ENCODE measurements around the gene EXOC3L2. TPM values are rescaled to one million over a fixed set of nuclear protein-coding genes. Genes with fewer than 3 reads are reported as not detected.

EXOC3L2 gene
- total RNA-seq, 1 donor from 2014 or later, result 5.5 TPM

- H3K27ac Mint-ChIP-seq (ENCODE audit: unreplicated experiment), result no peak overlapping the region
- TF ChIP-seq CTCF (IDR thresholded peaks at IDR 0.05; ENCODE audit: unreplicated experiment), result no peak
- H3K4me1 Mint-ChIP-seq (ENCODE audit: unreplicated experiment), result peaks cover 3% of the 10 kb centered on the region
- H3K4me3 Mint-ChIP-seq (ENCODE audit: unreplicated experiment), result no peak overlapping the region
- H3K36me3 Mint-ChIP-seq (ENCODE audit: low read depth, unreplicated experiment), result peaks cover 22% of the 10 kb centered on the region
- H3K9me3 Mint-ChIP-seq (ENCODE audit: unreplicated experiment), result no peaks in the 10 kb centered on the region
- H3K27me3 Mint-ChIP-seq (ENCODE audit: unreplicated experiment), result peaks cover 1% of the 10 kb centered on the region
- no peak for DNase-seq (ENCODE audit: low spot score)
These were observed 13.7 kb upstream of the EXOC3L2 start for GRCh38 chr19:45258862-45259261.

- DNase-seq (ENCODE audit: low spot score), result no peak
- TF ChIP-seq CTCF (IDR thresholded peaks at IDR 0.05; ENCODE audit: unreplicated experiment), result no peak
- Mint-ChIP-seq H3K27ac (ENCODE audit: unreplicated experiment) (no peak overlapping the region), H3K9me3 (ENCODE audit: unreplicated experiment) (no peaks in the 10 kb centered on the region), H3K27me3 (ENCODE audit: unreplicated experiment) (peaks cover 6% of the 10 kb centered on the region), H3K36me3 (ENCODE audit: low read depth, unreplicated experiment) (peaks cover 24% of the 10 kb centered on the region), H3K4me1 (ENCODE audit: unreplicated experiment) (peaks cover 20% of the 10 kb centered on the region), H3K4me3 (ENCODE audit: unreplicated experiment) (no peak overlapping the region)
These were observed 11.6 kb upstream of the EXOC3L2 start for GRCh38 chr19:45256836-45257235.

DNA sequence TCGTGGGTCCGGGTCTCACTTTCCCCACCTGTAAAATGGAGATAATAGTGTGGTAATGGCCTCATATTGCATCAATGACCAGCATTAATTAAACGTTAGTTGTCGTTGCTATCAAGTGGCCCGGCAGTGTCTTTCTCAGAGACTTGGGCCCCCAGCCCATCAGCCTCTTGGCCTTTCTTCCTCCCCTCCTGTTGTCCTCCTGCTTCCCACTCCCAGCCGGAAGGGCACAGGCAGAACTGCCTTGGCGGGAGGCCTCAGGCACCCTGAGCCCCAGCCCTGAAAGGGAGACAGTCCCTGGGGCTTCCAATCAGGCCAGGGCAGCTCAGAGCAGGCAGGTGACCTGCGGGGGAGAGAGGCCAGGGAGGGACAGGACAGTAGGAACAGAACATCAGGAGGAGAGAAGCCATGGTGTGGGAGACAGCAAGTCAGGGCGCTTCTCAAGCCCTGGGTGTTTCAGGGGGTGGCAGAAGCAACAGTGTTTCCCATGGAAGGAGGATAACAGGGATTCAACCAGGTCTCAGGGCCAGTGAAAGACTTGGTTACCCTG, 10.5 kb upstream of the EXOC3L2 start:
- H3K9me3 Mint-ChIP-seq (ENCODE audit: unreplicated experiment), result no peaks in the 10 kb centered on the region
- H3K27ac Mint-ChIP-seq (ENCODE audit: unreplicated experiment), result peak overlapping the region; percentile 26
- DNase-seq (ENCODE audit: low spot score), result no peak
- peaks cover 8% of the 10 kb centered on the region for H3K27me3 Mint-ChIP-seq (ENCODE audit: unreplicated experiment)
- H3K4me1 Mint-ChIP-seq (ENCODE audit: unreplicated experiment), result peaks cover 22% of the 10 kb centered on the region
- H3K36me3 Mint-ChIP-seq (ENCODE audit: low read depth, unreplicated experiment), result peaks cover 21% of the 10 kb centered on the region
- no peak overlapping the region for H3K4me3 Mint-ChIP-seq (ENCODE audit: unreplicated experiment)
- TF ChIP-seq CTCF (IDR thresholded peaks at IDR 0.05; ENCODE audit: unreplicated experiment), result no peak

GRCh38 chr19:45254044-45254531, 8.9 kb upstream of the EXOC3L2 start:
- Mint-ChIP-seq H3K27ac (ENCODE audit: unreplicated experiment) (peak overlapping the region; percentile 75), H3K9me3 (ENCODE audit: unreplicated experiment) (no peaks in the 10 kb centered on the region), H3K36me3 (ENCODE audit: low read depth, unreplicated experiment) (peaks cover 22% of the 10 kb centered on the region), H3K4me1 (ENCODE audit: unreplicated experiment) (peaks cover 23% of the 10 kb centered on the region), H3K4me3 (ENCODE audit: unreplicated experiment) (peak overlapping the region; percentile 74), H3K27me3 (ENCODE audit: unreplicated experiment) (peaks cover 8% of the 10 kb centered on the region)
- TF ChIP-seq CTCF (IDR thresholded peaks at IDR 0.05; ENCODE audit: unreplicated experiment), result peak; percentile 59
- no peak for DNase-seq (ENCODE audit: low spot score)

DNA sequence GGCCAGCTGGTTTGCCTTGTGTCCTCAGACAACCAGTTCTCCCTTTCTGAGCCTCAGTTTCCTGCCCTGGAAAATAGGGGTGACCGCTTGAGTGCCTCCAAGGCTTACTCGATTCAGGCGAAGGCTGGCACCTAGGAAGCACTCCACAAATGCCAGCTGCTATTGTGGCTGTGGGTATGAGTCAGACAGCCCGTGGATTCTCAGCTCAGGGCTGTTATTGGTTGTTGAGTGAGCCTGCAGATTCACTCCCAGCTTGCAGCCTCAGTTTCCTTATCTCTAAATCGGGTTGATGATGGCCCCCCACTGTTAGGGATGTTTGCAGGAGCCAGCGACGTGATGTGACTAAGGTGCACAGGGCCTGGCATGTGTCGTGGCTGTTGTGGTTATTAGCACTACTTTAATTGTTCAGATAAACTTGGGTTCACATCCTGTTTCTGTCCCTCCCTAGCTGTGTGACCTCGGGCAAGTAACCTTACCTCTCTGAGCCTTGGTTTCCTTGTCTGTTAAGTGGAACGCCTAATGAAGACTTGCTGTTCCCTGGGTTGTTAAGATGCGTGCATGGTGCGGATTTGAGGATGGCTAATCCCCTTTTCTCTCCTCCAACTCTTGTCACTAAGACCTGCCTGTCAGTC, 8.3 kb upstream of the EXOC3L2 start:
- Mint-ChIP-seq H3K9me3 (ENCODE audit: unreplicated experiment) (no peaks in the 10 kb centered on the region), H3K36me3 (ENCODE audit: low read depth, unreplicated experiment) (peaks cover 20% of the 10 kb centered on the region), H3K4me3 (ENCODE audit: unreplicated experiment) (peak overlapping the region; percentile 74), H3K27ac (ENCODE audit: unreplicated experiment) (peak overlapping the region; percentile 80), H3K4me1 (ENCODE audit: unreplicated experiment) (peaks cover 23% of the 10 kb centered on the region), H3K27me3 (ENCODE audit: unreplicated experiment) (peaks cover 8% of the 10 kb centered on the region)
- TF ChIP-seq CTCF (IDR thresholded peaks at IDR 0.05; ENCODE audit: unreplicated experiment), result no peak
- no peak for DNase-seq (ENCODE audit: low spot score)
